Sigmoid colon (tissue), 7 donors: ENCODE measurements around the gene LGR6. TPM values are rescaled to one million over a fixed set of nuclear protein-coding genes. Genes with fewer than 3 reads are reported as not detected.

ENCODE experiments used
- DNase-seq: peaks from one replicate; pipeline ENCODE4 v3.0.0-alpha.2; 2019
- H3K27ac ChIP-seq, 4 donors: fragments of 200-600 bp; sonication (generic); one replicate each; pipeline ENCODE4 v1.5.1; 2016 to 2019; ENCODE audit warnings: mild to moderate bottlenecking in 1 of 4
- H3K27me3 ChIP-seq, 3 donors: fragments of 200-600 bp; sonication (generic); one replicate each; pipeline ENCODE4 v1.5.1; 2019; ENCODE audit warnings: mild to moderate bottlenecking in 1 of 3
- H3K36me3 ChIP-seq, 4 donors: fragments of 200-600 bp; sonication (generic); one replicate each; pipeline ENCODE4 v1.5.1; 2016 to 2019
- H3K4me1 ChIP-seq, 4 donors: fragments of 200-600 bp; sonication (generic); one replicate each; pipeline ENCODE4 v1.5.1; 2017 to 2019
- H3K4me3 ChIP-seq, 4 donors: fragments of 200-600 bp; sonication (generic); one replicate each; pipeline ENCODE4 v1.5.1; 2017 to 2019; ENCODE audit warnings: mild to moderate bottlenecking in 2 of 4, moderate library complexity in 1 of 4
- H3K9me3 ChIP-seq, 4 donors: fragments of 200-600 bp in 3 of 4; sonication (generic) in 3 of 4; one replicate each; pipeline versions ENCODE4 v1.5.1 to v1.6.1; 2013 to 2019
- EP300 ChIP-seq, 4 donors: sonication (generic); formaldehyde crosslinking; IDR thresholded peaks; one replicate each; pipeline ENCODE4 v1.6.1; 2017; ENCODE audit warnings: antibody characterized with exemption in 4 of 4
- POLR2A ChIP-seq, 2 donors: fragments of 450-650 bp; IDR thresholded peaks; one replicate each; pipeline ENCODE4 v1.6.1; 2016; ENCODE audit warnings: antibody characterized with exemption in 2 of 2, mild to moderate bottlenecking in 2 of 2, moderate library complexity in 2 of 2
- POLR2AphosphoS5 ChIP-seq, 4 donors: sonication (generic); formaldehyde crosslinking; IDR thresholded peaks; one replicate each; pipeline ENCODE4 v1.6.1; 2017; ENCODE audit warnings: antibody characterized with exemption in 4 of 4
- whole genome bisulfite sequencing, 2 donors: extraction: QIAGEN DNeasy Blood & Tissue Kit; methylation state at CpG; one replicate each; pipeline ENCODE4 v1.1.7; 2013; 5-methylcytosine and 5-hydroxymethylcytosine counted together
- intact Hi-C: fragments of 100-400 bp; cut with DNase I; formaldehyde crosslinking; loops from one replicate; pipeline ENCODE4 v1.15.1; 2023
- polyA plus RNA-seq, 3 donors: library from polyadenylated mRNA; stranded (reverse); fragments of 200-250 nt; gene quantifications; one replicate each; pipeline ENCODE4 v1.2.3, GENCODE V29; 2013
- total RNA-seq, 4 donors: library from RNA; depleted of rRNA; stranded (reverse); fragments of >200 nt; gene quantifications; one replicate each; pipeline ENCODE4 v1.1.0, GENCODE V29; 2016
- TF ChIP-seq, protein P1 (sequence below), 4 experiments: fragments of 450-650 bp in 3 of 4; fragments of 200-600 bp in 1 of 4; IDR thresholded peaks; one replicate each; pipeline ENCODE4 v1.5.1; 2016 to 2019; ENCODE audit warnings: antibody characterized with exemption in 4 of 4, mild to moderate bottlenecking in 3 of 4, moderate library complexity in 2 of 4
- donor health status: healthy with polysubstance abuse.
- donor health status: Bipolar disorder and iron deficiency.
- donor health status: healthy.

Gene LGR6
- total and polyA plus RNA-seq, 7 donors, result 0.14 to 1.0 (median 0.28) TPM; not detected in 4

- 91 to 93% methylated on average over 2 of the region's 2 CpGs for WGBS, 2 donors
- no peaks in the 10 kb centered on the region for H3K36me3 ChIP-seq
These were observed 42.6 kb upstream of the LGR6 start for GRCh38 chr1:202151045-202151444.

DNA sequence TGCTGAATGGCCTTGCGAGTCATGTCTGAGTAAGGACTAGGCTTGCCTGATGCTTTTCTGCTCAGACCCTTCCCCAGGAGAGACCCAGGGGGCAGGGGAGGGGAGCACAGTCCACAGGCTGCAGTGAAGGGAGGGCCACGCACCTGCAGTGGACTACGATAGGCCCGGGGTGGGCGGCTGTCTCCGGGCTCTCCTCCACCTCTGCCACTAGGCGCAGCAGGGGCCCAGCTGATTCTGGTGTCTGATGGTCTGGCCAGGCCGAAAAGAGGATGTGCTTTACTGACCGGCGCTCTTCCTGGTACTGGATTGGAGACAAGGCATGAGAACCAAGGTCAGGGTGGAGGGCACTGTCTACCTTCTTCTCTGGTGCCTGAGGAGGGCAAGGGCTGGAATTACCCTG, 41.2 kb upstream of the LGR6 start:
- no peak overlapping the region for H3K4me3 ChIP-seq
- no peak for TF ChIP-seq EP300 (IDR thresholded peaks at IDR 0.05)
- TF ChIP-seq POLR2AphosphoS5 (IDR thresholded peaks at IDR 0.05), result no peak
- TF ChIP-seq POLR2A (IDR thresholded peaks at IDR 0.05), result no peak
- TF ChIP-seq, protein P1, sequence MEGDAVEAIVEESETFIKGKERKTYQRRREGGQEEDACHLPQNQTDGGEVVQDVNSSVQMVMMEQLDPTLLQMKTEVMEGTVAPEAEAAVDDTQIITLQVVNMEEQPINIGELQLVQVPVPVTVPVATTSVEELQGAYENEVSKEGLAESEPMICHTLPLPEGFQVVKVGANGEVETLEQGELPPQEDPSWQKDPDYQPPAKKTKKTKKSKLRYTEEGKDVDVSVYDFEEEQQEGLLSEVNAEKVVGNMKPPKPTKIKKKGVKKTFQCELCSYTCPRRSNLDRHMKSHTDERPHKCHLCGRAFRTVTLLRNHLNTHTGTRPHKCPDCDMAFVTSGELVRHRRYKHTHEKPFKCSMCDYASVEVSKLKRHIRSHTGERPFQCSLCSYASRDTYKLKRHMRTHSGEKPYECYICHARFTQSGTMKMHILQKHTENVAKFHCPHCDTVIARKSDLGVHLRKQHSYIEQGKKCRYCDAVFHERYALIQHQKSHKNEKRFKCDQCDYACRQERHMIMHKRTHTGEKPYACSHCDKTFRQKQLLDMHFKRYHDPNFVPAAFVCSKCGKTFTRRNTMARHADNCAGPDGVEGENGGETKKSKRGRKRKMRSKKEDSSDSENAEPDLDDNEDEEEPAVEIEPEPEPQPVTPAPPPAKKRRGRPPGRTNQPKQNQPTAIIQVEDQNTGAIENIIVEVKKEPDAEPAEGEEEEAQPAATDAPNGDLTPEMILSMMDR (IDR thresholded peaks at IDR 0.05), result no peak
- H3K9me3 ChIP-seq, result no peaks in the 10 kb centered on the region
- H3K27me3 ChIP-seq, result no peaks in the 10 kb centered on the region
- H3K27ac ChIP-seq, result no peak overlapping the region
- H3K4me1 ChIP-seq, result no peaks in the 10 kb centered on the region
- intact Hi-C loops, result no loop called here
- no peaks in the 10 kb centered on the region for H3K36me3 ChIP-seq
- DNase-seq, result no peak
- 93 to 94% methylated on average over 10 of the region's 10 CpGs for WGBS, 2 donors

More at GRCh38 chr1:202151045-202151444, 42.6 kb upstream of the LGR6 start:
- DNase-seq, result no peak
- TF ChIP-seq, protein P1 (IDR thresholded peaks at IDR 0.05), result no peak
- TF ChIP-seq POLR2AphosphoS5 (IDR thresholded peaks at IDR 0.05) (no peak), EP300 (IDR thresholded peaks at IDR 0.05) (no peak), POLR2A (IDR thresholded peaks at IDR 0.05) (no peak)
- intact Hi-C loops, result no loop called here
- Histone ChIP-seq H3K27ac (no peak overlapping the region), H3K4me1 (no peaks in the 10 kb centered on the region), H3K4me3 (no peak overlapping the region), H3K27me3 (no peaks in the 10 kb centered on the region), H3K9me3 (no peaks in the 10 kb centered on the region)

DNA sequence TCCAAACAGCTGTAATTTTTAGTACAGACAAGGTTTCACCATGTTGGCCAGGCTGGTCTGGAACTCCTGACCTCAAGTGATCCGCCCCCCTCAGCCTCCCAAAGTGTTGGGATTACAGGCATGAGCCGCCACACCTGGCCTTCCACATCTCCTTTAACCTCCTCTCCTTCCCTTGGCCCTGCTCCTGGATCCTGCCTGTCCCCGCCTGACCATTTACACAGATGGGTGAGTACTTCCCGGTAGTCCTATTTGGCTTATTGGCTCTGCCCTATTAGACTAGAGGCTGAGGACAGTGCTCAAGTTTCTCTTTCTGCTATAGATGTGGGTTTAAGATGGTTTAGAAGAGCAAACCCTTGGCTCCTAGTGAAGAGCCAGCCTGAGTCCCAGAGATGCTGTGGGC, 40.3 kb upstream of the LGR6 start:
- WGBS, 2 donors, result 82 to 92% methylated on average over 4 of the region's 4 CpGs
- Histone ChIP-seq H3K4me1 (no peaks in the 10 kb centered on the region), H3K9me3 (no peaks in the 10 kb centered on the region), H3K27me3 (no peaks in the 10 kb centered on the region), H3K4me3 (no peak overlapping the region), H3K36me3 (no peaks in the 10 kb centered on the region), H3K27ac (no peak overlapping the region)
- intact Hi-C loops, result no loop called here
- no peak for DNase-seq
- TF ChIP-seq EP300 (IDR thresholded peaks at IDR 0.05) (no peak), POLR2A (IDR thresholded peaks at IDR 0.05) (no peak), POLR2AphosphoS5 (IDR thresholded peaks at IDR 0.05) (no peak)

GRCh38 chr1:202154148-202154765, 39.3 kb upstream of the LGR6 start:
- TF ChIP-seq, protein P1 (IDR thresholded peaks at IDR 0.05), result no peak
- TF ChIP-seq EP300 (IDR thresholded peaks at IDR 0.05), result no peak
- TF ChIP-seq POLR2AphosphoS5 (IDR thresholded peaks at IDR 0.05), result no peak
- no peak for TF ChIP-seq POLR2A (IDR thresholded peaks at IDR 0.05)
- Histone ChIP-seq H3K27ac (no peak overlapping the region), H3K9me3 (no peaks in the 10 kb centered on the region), H3K4me1 (no peaks in the 10 kb centered on the region), H3K36me3 (no peaks in the 10 kb centered on the region), H3K27me3 (no peaks in the 10 kb centered on the region), H3K4me3 (no peak overlapping the region)
- intact Hi-C loops, result no loop called here
- 89 to 90% methylated on average over 10 of the region's 10 CpGs for WGBS, 2 donors
- DNase-seq, result no peak

GRCh38 chr1:202154766-202155477, 38.7 kb upstream of the LGR6 start:
- whole genome bisulfite sequencing, 2 donors, result 25 to 47% methylated on average over 11 of the region's 11 CpGs
- H3K27ac ChIP-seq, result no peak overlapping the region
- H3K36me3 ChIP-seq, result no peaks in the 10 kb centered on the region
- no peaks in the 10 kb centered on the region for H3K4me1 ChIP-seq
- H3K4me3 ChIP-seq, result no peak overlapping the region
- no peaks in the 10 kb centered on the region for H3K9me3 ChIP-seq
- no peak for DNase-seq
- intact Hi-C loops, result no loop called here
- no peaks in the 10 kb centered on the region for H3K27me3 ChIP-seq
- no peak for TF ChIP-seq EP300 (IDR thresholded peaks at IDR 0.05)
- TF ChIP-seq, protein P1 (IDR thresholded peaks at IDR 0.05), result peak in 2 of 4 experiments; percentile 14 to 16
- no peak for TF ChIP-seq POLR2A (IDR thresholded peaks at IDR 0.05)
- no peak for TF ChIP-seq POLR2AphosphoS5 (IDR thresholded peaks at IDR 0.05)
